Upper lobe of left lung (tissue), 4 donors: ENCODE results near the gene PDE5A.

Experiments
- CTCF ChIP-seq, 6 experiments: fragments of 450-650 bp in 4 of 6; fragments of 200-600 bp in 2 of 6; sonication (generic) in 2 of 6; IDR thresholded peaks; one replicate each; pipeline ENCODE4 v1.5.1; 2016 to 2019; ENCODE audit warnings: antibody characterized with exemption in 6 of 6
- EP300 ChIP-seq, 4 donors: sonication (generic); formaldehyde crosslinking; IDR thresholded peaks; one replicate each; pipeline ENCODE4 v1.5.1; 2017; ENCODE audit warnings: antibody characterized with exemption in 4 of 4, control low read depth in 2 of 4
- POLR2A ChIP-seq, 4 donors: fragments of 450-650 bp; IDR thresholded peaks; one replicate each; pipeline ENCODE4 v1.5.1; 2016 to 2017; ENCODE audit warnings: antibody characterized with exemption in 4 of 4, mild to moderate bottlenecking in 2 of 4
- POLR2AphosphoS5 ChIP-seq, 2 donors: sonication (generic); formaldehyde crosslinking; IDR thresholded peaks; one replicate each; pipeline ENCODE4 v1.5.1; 2017; ENCODE audit warnings: antibody characterized with exemption in 2 of 2

- TF ChIP-seq POLR2A (IDR thresholded peaks at IDR 0.05) (no peak), CTCF (IDR thresholded peaks at IDR 0.05) (no peak), EP300 (IDR thresholded peaks at IDR 0.05) (no peak), POLR2AphosphoS5 (IDR thresholded peaks at IDR 0.05) (no peak)
These were observed 43.5 kb upstream of the PDE5A start for GRCh38 chr4:119672086-119672485.
